ENCODE data around the gene TRPV2. TPM values are rescaled to one million over a fixed set of nuclear protein-coding genes. Genes with fewer than 3 reads are reported as not detected.
"Not testable (repeated sequence)": the region's sequence is repeated elsewhere in the genome, so short reads cannot be mapped to it uniquely, and the experiment has no call there.

Gene TRPV2
- polyA plus RNA-seq, 1 experiment = 7.9 TPM

DNA sequence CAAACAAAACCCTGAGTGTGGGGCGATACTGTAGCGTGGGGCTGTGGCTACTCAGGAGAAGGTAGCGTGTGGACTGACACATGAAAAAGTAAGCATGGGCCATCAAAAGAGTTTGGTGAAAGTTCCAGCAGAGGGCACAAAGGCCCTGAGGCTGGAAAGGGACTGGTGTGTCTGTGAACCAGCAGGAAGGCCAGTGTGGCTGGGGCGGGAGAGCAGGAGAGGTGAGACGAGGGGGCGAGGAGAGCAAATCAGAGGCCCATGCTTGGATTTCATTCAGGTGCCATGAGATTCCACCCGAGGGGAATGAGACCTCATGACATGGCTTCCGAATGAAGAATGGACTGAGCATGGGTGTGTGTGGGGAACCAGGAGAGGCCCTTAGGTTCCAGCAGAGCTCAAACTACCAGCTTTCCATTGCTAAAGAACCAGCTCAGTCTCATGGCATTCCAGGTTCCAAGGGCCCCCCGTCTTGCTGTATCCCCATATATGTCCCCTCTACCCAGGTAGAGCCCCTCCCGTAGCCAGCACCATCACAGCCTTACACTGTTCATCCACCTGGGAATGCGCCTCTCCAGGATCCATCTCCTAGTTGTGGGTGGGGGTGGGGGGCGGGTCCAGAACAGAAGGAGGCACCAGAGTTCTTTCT lies 31.1 kb downstream of the TRPV2 start:
- POLR2A ChIA-PET = interaction anchor here (0.6 kb wide), 1 partner anchor 235 kb away, joined by 4 read pairs; no protein-coding TSS in a partner anchor
- no peak for DNase-seq (ENCODE audit: low read depth)
- H3K4me3 ChIP-seq (ENCODE audit: low read depth, low read length) = no peak overlapping the region
- H3K27me3 ChIP-seq (ENCODE audit: control insufficient read depth, insufficient read depth, low read length) = no peaks in the 10 kb centered on the region
- CTCF ChIA-PET = interaction anchor here (2.3 kb wide), 1 partner anchor 75 kb away, joined by 7 read pairs; no protein-coding TSS in a partner anchor
- TF ChIP-seq, protein P1, sequence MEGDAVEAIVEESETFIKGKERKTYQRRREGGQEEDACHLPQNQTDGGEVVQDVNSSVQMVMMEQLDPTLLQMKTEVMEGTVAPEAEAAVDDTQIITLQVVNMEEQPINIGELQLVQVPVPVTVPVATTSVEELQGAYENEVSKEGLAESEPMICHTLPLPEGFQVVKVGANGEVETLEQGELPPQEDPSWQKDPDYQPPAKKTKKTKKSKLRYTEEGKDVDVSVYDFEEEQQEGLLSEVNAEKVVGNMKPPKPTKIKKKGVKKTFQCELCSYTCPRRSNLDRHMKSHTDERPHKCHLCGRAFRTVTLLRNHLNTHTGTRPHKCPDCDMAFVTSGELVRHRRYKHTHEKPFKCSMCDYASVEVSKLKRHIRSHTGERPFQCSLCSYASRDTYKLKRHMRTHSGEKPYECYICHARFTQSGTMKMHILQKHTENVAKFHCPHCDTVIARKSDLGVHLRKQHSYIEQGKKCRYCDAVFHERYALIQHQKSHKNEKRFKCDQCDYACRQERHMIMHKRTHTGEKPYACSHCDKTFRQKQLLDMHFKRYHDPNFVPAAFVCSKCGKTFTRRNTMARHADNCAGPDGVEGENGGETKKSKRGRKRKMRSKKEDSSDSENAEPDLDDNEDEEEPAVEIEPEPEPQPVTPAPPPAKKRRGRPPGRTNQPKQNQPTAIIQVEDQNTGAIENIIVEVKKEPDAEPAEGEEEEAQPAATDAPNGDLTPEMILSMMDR (IDR thresholded peaks at IDR 0.05; ENCODE audit: insufficient read depth, low read depth, low read length) = no peak
- peaks cover 43% of the 10 kb centered on the region for H3K36me3 ChIP-seq (ENCODE audit: control insufficient read depth, insufficient read depth, low read length)

DNA sequence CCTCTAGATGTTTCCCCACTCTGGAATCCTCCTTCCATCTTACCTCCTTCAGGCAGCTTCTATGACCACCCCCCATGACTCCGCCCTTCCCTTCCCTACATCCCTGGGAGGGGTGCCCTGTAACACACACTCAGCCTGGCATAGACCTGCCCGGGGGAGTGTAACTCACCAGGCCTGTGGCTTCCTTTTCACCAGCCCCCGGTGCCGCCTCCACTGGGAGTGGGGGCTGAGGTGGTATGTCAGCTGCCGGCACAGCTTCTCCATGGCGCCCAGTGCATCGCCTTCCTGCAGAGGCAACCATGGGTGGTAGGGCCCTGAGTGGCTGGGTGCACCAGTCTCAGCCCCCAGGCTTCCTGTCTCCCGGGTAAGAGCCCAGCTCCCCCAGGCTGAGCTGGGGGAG lies 32.3 kb downstream of the TRPV2 start:
- CTCF ChIA-PET = interaction anchor here (0.9 kb wide), 1 partner anchor 14 kb away, joined by 3 read pairs; no protein-coding TSS in a partner anchor
- H3K36me3 ChIP-seq (ENCODE audit: control insufficient read depth, insufficient read depth, low read length) = peaks cover 33% of the 10 kb centered on the region
- no peaks in the 10 kb centered on the region for H3K27me3 ChIP-seq (ENCODE audit: control insufficient read depth, insufficient read depth, low read length)
- TF ChIP-seq, protein P1 (IDR thresholded peaks at IDR 0.05; ENCODE audit: insufficient read depth, low read depth, low read length) = no peak
- no peak overlapping the region for H3K4me3 ChIP-seq (ENCODE audit: low read depth, low read length)
- POLR2A ChIA-PET = interaction anchor here (1.0 kb wide), 1 partner anchor 9 kb away, joined by 5 read pairs; no protein-coding TSS in a partner anchor
- DNase-seq (ENCODE audit: low read depth) = no peak

DNA sequence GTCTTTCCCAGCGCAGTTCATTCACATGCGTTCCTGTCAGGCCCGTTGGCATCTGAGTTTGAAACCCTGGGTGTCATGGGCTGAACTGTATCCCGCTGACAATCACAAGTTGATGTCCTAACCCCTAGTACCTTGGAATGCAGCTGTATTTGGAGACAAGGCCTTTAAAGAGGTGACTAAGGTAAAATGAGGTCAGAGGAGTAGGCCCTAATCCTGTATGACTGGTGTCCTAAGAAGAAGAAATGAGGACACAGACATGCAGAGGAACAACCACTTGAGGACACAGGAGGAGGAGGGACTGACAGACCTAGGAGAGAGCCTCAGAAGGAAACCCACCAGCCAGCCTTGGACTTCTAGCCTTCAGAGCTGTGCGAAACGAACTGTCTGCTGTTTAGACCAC lies 33.1 kb downstream of the TRPV2 start:
- CTCF ChIA-PET = interaction anchor here (0.9 to 8.8 kb wide), 3 partner anchors 13 to 72 kb away, joined by 3 to 264 read pairs (median 4); no protein-coding TSS in a partner anchor
- TF ChIP-seq, protein P1 (IDR thresholded peaks at IDR 0.05; ENCODE audit: insufficient read depth, low read depth, low read length) = no peak
- Histone ChIP-seq H3K27me3 (ENCODE audit: control insufficient read depth, insufficient read depth, low read length) (no peaks in the 10 kb centered on the region), H3K36me3 (ENCODE audit: control insufficient read depth, insufficient read depth, low read length) (peaks cover 27% of the 10 kb centered on the region), H3K4me3 (ENCODE audit: low read depth, low read length) (no peak overlapping the region)
- no peak for DNase-seq (ENCODE audit: low read depth)
- POLR2A ChIA-PET = no interaction called here

DNA sequence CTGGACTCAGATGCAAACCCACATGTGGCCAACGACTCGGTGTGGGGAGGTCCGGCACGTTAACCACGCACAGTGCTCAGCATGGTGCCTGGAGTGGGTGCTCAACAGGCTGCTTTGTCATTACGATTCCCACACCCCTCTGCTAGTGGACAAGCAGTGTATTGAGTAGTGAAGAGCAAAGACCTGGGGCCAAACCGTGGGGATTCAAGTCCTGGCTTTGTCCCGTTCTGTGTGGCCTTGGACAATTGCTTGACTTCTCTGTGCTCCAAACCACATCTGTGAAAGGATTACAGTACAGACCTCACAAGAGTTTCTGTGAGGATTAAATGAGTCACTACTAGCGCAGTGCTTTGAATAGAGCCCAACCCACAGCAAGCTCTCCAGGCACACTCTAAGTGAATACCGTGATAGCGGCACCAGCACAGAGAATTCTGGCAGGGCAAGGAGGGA lies 33.8 kb downstream of the TRPV2 start:
- no peak overlapping the region for H3K4me3 ChIP-seq (ENCODE audit: low read depth, low read length)
- ChIA-PET CTCF (interaction anchor here (1.2 to 8.8 kb wide), 4 partner anchors 15 to 85 kb away, joined by 4 to 264 read pairs (median 52); no protein-coding TSS in a partner anchor), POLR2A (no interaction called here)
- TF ChIP-seq, protein P1 (IDR thresholded peaks at IDR 0.05; ENCODE audit: insufficient read depth, low read depth, low read length) = no peak
- H3K36me3 ChIP-seq (ENCODE audit: control insufficient read depth, insufficient read depth, low read length) = peaks cover 20% of the 10 kb centered on the region
- H3K27me3 ChIP-seq (ENCODE audit: control insufficient read depth, insufficient read depth, low read length) = no peaks in the 10 kb centered on the region
- no peak for DNase-seq (ENCODE audit: low read depth)

DNA sequence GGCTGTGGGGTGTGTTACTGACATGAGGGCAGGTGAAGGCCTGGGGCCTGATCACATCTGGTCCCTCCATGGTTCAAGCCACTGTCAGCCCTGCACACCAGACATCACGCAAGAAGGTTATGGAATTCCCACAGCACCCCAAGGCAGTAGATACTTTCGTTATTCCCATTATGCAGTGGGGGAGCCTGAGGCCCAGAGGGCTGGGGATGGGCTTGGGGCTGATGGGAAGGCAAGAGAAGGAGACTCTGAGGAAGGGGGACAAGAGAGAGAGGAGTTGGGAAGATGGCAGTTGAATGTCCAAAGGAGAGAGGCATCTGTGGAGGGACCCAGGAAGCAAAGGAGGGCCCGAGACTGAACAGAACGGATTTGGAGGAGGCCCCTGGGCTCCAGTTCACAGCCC lies 34.7 kb downstream of the TRPV2 start:
- POLR2A ChIA-PET = no interaction called here

DNA sequence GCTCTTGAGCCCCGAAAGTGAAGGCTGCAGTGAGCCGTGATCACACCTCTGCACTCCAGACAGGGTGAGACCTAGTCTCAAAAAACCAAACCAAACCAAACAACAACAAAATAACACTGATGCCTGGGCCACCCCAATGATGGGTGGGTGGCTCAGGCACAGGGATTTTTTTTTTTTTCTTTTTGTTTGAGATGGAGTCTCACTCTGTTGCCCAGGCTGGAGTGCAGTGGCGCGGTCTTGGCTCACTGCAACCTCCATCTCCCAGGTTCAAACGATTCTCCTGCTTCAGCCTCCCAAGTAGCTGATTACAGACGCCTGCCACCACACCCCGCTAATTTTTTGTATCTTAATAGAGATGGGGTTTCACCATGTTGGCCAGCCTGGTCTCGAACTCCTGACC lies 36.9 kb downstream of the TRPV2 start:
- H3K36me3 ChIP-seq (ENCODE audit: control insufficient read depth, insufficient read depth, low read length) = peaks cover 12% of the 10 kb centered on the region
- CTCF ChIA-PET = interaction anchor here (0.8 to 8.8 kb wide), 19 partner anchors 10 to 141 kb away, joined by 3 to 264 read pairs (median 10); no protein-coding TSS in a partner anchor
- H3K4me3 ChIP-seq (ENCODE audit: low read depth, low read length); DNase-seq (ENCODE audit: low read depth); H3K27me3 ChIP-seq (ENCODE audit: control insufficient read depth, insufficient read depth, low read length); POLR2A ChIA-PET: not testable (repeated sequence)

More for the DNA sequence above, 34.7 kb downstream of the TRPV2 start:
- TF ChIP-seq, protein P1 (IDR thresholded peaks at IDR 0.05; ENCODE audit: insufficient read depth, low read depth, low read length) = no peak
- no peak for DNase-seq (ENCODE audit: low read depth)
- Histone ChIP-seq H3K36me3 (ENCODE audit: control insufficient read depth, insufficient read depth, low read length) (peaks cover 17% of the 10 kb centered on the region), H3K4me3 (ENCODE audit: low read depth, low read length) (no peak overlapping the region), H3K27me3 (ENCODE audit: control insufficient read depth, insufficient read depth, low read length) (no peaks in the 10 kb centered on the region)
- CTCF ChIA-PET = interaction anchor here (1.3 to 8.8 kb wide), 5 partner anchors 8 to 86 kb away, joined by 3 to 264 read pairs (median 46); no protein-coding TSS in a partner anchor

All from BJ (cell line).